Limb (tissue), 2 donors: Measurements from ENCODE around the gene STAC3.

ENCODE experiments used
- DNase-seq, 2 donors: peaks; one replicate each; pipeline ENCODE4 v3.0.0-alpha.2; 2016; ENCODE audit errors: extremely low spot score in 2 of 2

Gene STAC3

GRCh38 chr12:57194253-57194652, 56.7 kb downstream of the STAC3 start:
- no peak for DNase-seq

GRCh38 chr12:57193706-57194245, 57.2 kb downstream of the STAC3 start:
- DNase-seq: no peak
